Parathyroid adenoma (tissue), 2 donors: ENCODE results near the gene PLEKHG7.

Experiments used
- H2AFZ ChIP-seq: fragments of 300-600 bp; sonication (generic); one replicate; pipeline ENCODE4 v1.7.0; 2017; ENCODE audit warnings: antibody characterized with exemption, mild to moderate bottlenecking
- H3K27ac ChIP-seq: fragments of 300-600 bp; sonication (generic); one replicate; pipeline ENCODE4 v1.7.0; 2017
- H3K27me3 ChIP-seq: fragments of 300-600 bp; sonication (generic); one replicate; pipeline ENCODE4 v1.7.0; 2017; ENCODE audit warnings: low read length; ENCODE audit not compliant: control insufficient read depth, insufficient read depth
- H3K36me3 ChIP-seq: fragments of 300-600 bp; sonication (generic); one replicate; pipeline ENCODE4 v1.7.0; 2017; ENCODE audit warnings: low read length; ENCODE audit not compliant: control insufficient read depth, insufficient read depth
- H3K4me1 ChIP-seq: fragments of 300-600 bp; sonication (generic); one replicate; pipeline ENCODE4 v1.7.0; 2017; ENCODE audit warnings: control low read depth
- H3K4me2 ChIP-seq: fragments of 300-600 bp; sonication (generic); one replicate; pipeline ENCODE4 v1.7.0; 2017; ENCODE audit warnings: low read length
- H3K4me3 ChIP-seq: fragments of 300-600 bp; sonication (generic); one replicate; pipeline ENCODE4 v1.7.0; 2017; ENCODE audit warnings: low read depth, low read length
- H3K79me2 ChIP-seq: fragments of 300-600 bp; sonication (generic); one replicate; pipeline ENCODE4 v1.7.0; 2017; ENCODE audit warnings: control low read depth
- H3K9ac ChIP-seq: fragments of 300-600 bp; sonication (generic); one replicate; pipeline ENCODE4 v1.7.0; 2017; ENCODE audit warnings: mild to moderate bottlenecking
- H3K9me3 ChIP-seq: fragments of 300-600 bp; sonication (generic); one replicate; pipeline ENCODE4 v1.7.0; 2017; ENCODE audit warnings: low read length; ENCODE audit not compliant: control insufficient read depth
- CTCF ChIP-seq: fragments of 300-600 bp; sonication (generic); IDR thresholded peaks from one replicate; pipeline ENCODE4 v1.7.0; 2017; ENCODE audit warnings: antibody characterized with exemption, mild to moderate bottlenecking
- donor health status: primary hyperparathyroidism.

PLEKHG7 gene

GRCh38 chr12:92794814-92795213, 92.0 kb downstream of the PLEKHG7 start:
- no peak for TF ChIP-seq CTCF
- no peaks in the 10 kb centered on the region for H3K4me1 ChIP-seq
- no peak overlapping the region for H2AFZ ChIP-seq
- H3K27me3 ChIP-seq: no peaks in the 10 kb centered on the region
- no peak overlapping the region for H3K9ac ChIP-seq
- no peak overlapping the region for H3K4me2 ChIP-seq
- no peak overlapping the region for H3K27ac ChIP-seq
- no peaks in the 10 kb centered on the region for H3K79me2 ChIP-seq
- H3K36me3 ChIP-seq: no peaks in the 10 kb centered on the region
- H3K4me3 ChIP-seq: no peak overlapping the region
- H3K9me3 ChIP-seq: no peaks in the 10 kb centered on the region

DNA sequence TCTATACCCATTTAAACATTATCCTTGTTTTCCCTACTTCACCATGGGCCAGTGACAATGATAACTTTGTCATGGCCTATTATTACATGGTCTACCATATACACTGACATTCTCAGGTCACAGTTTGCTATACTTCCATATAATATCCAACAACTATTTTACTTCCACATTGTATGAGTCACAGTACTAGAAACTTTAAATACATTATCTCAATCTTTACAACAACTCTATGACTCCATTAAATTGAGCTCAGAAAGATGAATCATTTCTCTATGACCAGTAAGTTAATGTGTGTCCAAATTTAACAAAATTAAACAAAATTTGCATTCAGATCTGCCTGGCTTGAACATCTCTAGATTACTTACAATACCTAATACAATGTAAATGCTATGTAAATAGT, 93.9 kb downstream of the PLEKHG7 start:
- H3K27me3 ChIP-seq: no peaks in the 10 kb centered on the region
- H3K27ac ChIP-seq: no peak overlapping the region
- TF ChIP-seq CTCF: no peak
- H3K4me2 ChIP-seq: no peak overlapping the region
- H3K79me2 ChIP-seq: no peaks in the 10 kb centered on the region
- H3K36me3 ChIP-seq: no peaks in the 10 kb centered on the region
- no peaks in the 10 kb centered on the region for H3K4me1 ChIP-seq
- H2AFZ ChIP-seq: no peak overlapping the region
- H3K9me3 ChIP-seq: no peaks in the 10 kb centered on the region
- H3K9ac ChIP-seq: no peak overlapping the region
- no peak overlapping the region for H3K4me3 ChIP-seq

GRCh38 chr12:92802906-92803305, 100.1 kb downstream of the PLEKHG7 start:
- Histone ChIP-seq H2AFZ (no peak overlapping the region), H3K36me3 (no peaks in the 10 kb centered on the region), H3K9me3 (no peaks in the 10 kb centered on the region), H3K9ac (no peak overlapping the region), H3K79me2 (no peaks in the 10 kb centered on the region), H3K27ac (no peak overlapping the region), H3K4me3 (no peak overlapping the region), H3K4me1 (no peaks in the 10 kb centered on the region), H3K27me3 (no peaks in the 10 kb centered on the region), H3K4me2 (no peak overlapping the region)
- no peak for TF ChIP-seq CTCF

- H3K36me3 ChIP-seq: no peaks in the 10 kb centered on the region
- no peak for TF ChIP-seq CTCF
Measured at GRCh38 chr12:92803903-92804302, 101.1 kb downstream of the PLEKHG7 start.

DNA sequence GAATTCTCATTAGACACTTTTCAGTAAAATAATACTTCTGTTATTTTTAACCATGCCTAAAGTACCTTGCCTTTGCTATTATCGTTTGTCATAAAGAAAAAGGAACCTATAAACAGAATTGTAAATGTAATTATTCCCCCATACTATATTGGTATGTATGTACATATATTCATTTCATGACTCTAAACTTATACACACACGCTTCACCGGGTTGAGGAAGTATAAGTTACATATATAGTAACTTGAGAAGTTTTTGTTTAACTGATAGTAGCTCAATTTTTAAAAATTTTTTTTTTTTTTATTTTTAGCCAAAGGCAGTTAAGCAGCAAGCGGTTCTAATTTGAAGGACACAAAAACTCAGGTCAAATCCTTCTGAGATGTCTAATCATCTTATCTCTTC, 107.6 kb downstream of the PLEKHG7 start:
- no peaks in the 10 kb centered on the region for H3K79me2 ChIP-seq
- H3K27ac ChIP-seq: no peak overlapping the region
- H3K4me1 ChIP-seq: no peaks in the 10 kb centered on the region
- H3K9ac ChIP-seq: no peak overlapping the region
- no peak overlapping the region for H3K4me3 ChIP-seq
- no peaks in the 10 kb centered on the region for H3K36me3 ChIP-seq
- no peaks in the 10 kb centered on the region for H3K27me3 ChIP-seq
- H3K9me3 ChIP-seq: no peaks in the 10 kb centered on the region
- H3K4me2 ChIP-seq: no peak overlapping the region
- no peak overlapping the region for H2AFZ ChIP-seq
- TF ChIP-seq CTCF: no peak

More at GRCh38 chr12:92803903-92804302, 101.1 kb downstream of the PLEKHG7 start:
- no peaks in the 10 kb centered on the region for H3K9me3 ChIP-seq
- H3K4me1 ChIP-seq: no peaks in the 10 kb centered on the region
- no peaks in the 10 kb centered on the region for H3K79me2 ChIP-seq
- H3K9ac ChIP-seq: no peak overlapping the region
- H3K4me2 ChIP-seq: no peak overlapping the region
- H3K27me3 ChIP-seq: no peaks in the 10 kb centered on the region
- H3K27ac ChIP-seq: no peak overlapping the region
- no peak overlapping the region for H2AFZ ChIP-seq
- no peak overlapping the region for H3K4me3 ChIP-seq
